SK-N-SH treated with all-trans-retinoic acid at 6 μM for 48 hours (cell line): Measurements from ENCODE around the gene VAV1.

Experiments
- ATAC-seq: fragments of 200-7000 bp; cut with Tn5 transposase; 3 replicates; pipeline ENCODE4 v1.9.1; 2020; ENCODE audit warnings: mild to moderate bottlenecking, moderate library complexity
- ARNTL ChIP-seq: fragments of 450-650 bp; formaldehyde crosslinking; IDR thresholded peaks from 2 replicates; pipeline ENCODE4 v1.5.0; 2020; ENCODE audit warnings: low read depth, mild to moderate bottlenecking, moderate library complexity, borderline replicate concordance
- BACH2 ChIP-seq: fragments of 250-450 bp; sonication (Bioruptor Pico); IDR thresholded peaks from 2 replicates; pipeline ENCODE4 v1.9.0; 2021; ENCODE audit warnings: mild to moderate bottlenecking, borderline replicate concordance
- CSDC2 ChIP-seq: fragments of 250-450 bp; sonication (Bioruptor Pico); IDR thresholded peaks from 2 replicates; pipeline ENCODE4 v1.5.0; 2020; ENCODE audit warnings: mild to moderate bottlenecking, moderate library complexity
- CSRNP3 ChIP-seq: fragments of 250-450 bp; sonication (Bioruptor Pico); IDR thresholded peaks from 2 replicates; pipeline ENCODE4 v1.5.1; 2021; ENCODE audit warnings: mild to moderate bottlenecking, moderate library complexity
- ESRRG ChIP-seq: fragments of 250-450 bp; sonication (Bioruptor Pico); IDR thresholded peaks from 2 replicates; pipeline ENCODE4 v1.6.1; 2021; ENCODE audit warnings: mild to moderate bottlenecking
- GLIS3 ChIP-seq: fragments of 250-450 bp; sonication (Bioruptor Pico); IDR thresholded peaks from 2 replicates; pipeline ENCODE4 v1.5.0; 2020; ENCODE audit warnings: mild to moderate bottlenecking, moderate library complexity
- OSR1 ChIP-seq: fragments of 250-450 bp; sonication (Bioruptor Pico); IDR thresholded peaks from 2 replicates; pipeline ENCODE4 v1.8.0; 2022; ENCODE audit warnings: moderate library complexity, mild to moderate bottlenecking, inconsistent platforms
- PPARA ChIP-seq: fragments of 250-450 bp; sonication (Bioruptor Pico); IDR thresholded peaks from 2 replicates; pipeline ENCODE4 v1.5.0; 2020; ENCODE audit warnings: mild to moderate bottlenecking, borderline replicate concordance
- RARB ChIP-seq: fragments of 250-450 bp; sonication (Bioruptor Pico); IDR thresholded peaks from 2 replicates; pipeline ENCODE4 v1.8.0; 2021; ENCODE audit warnings: mild to moderate bottlenecking, moderate library complexity
- TCF4 ChIP-seq: fragments of 250-450 bp; sonication (Bioruptor Pico); IDR thresholded peaks from 2 replicates; pipeline ENCODE4 v1.8.0; 2021; ENCODE audit warnings: mild to moderate bottlenecking, moderate library complexity, borderline replicate concordance
- ZC3H10 ChIP-seq: fragments of 250-450 bp; sonication (Bioruptor Pico); IDR thresholded peaks from 2 replicates; pipeline ENCODE4 v1.5.1; 2021; ENCODE audit warnings: mild to moderate bottlenecking, moderate library complexity
- ZFP30 ChIP-seq: fragments of 450-650 bp; formaldehyde crosslinking; IDR thresholded peaks from 2 replicates; pipeline ENCODE4 v1.5.0; 2022; ENCODE audit warnings: mild to moderate bottlenecking, moderate library complexity
- ZNF565 ChIP-seq: fragments of 450-650 bp; formaldehyde crosslinking; conservative IDR thresholded peaks from 2 replicates; pipeline ENCODE4 v1.5.0; 2020; ENCODE audit warnings: low read depth, mild to moderate bottlenecking, moderate library complexity
- ZNF70 ChIP-seq: fragments of 450-650 bp; formaldehyde crosslinking; IDR thresholded peaks from 2 replicates; pipeline ENCODE4 v1.5.0; 2020; ENCODE audit warnings: mild to moderate bottlenecking, moderate library complexity
- ZNF8 ChIP-seq: fragments of 450-650 bp; formaldehyde crosslinking; IDR thresholded peaks from 2 replicates; pipeline ENCODE4 v1.5.0; 2020; ENCODE audit warnings: mild to moderate bottlenecking, moderate library complexity
- TF ChIP-seq, protein P1 (sequence below): fragments of 250-450 bp; sonication (Bioruptor Pico); IDR thresholded peaks from 2 replicates; pipeline ENCODE4 v1.8.0; 2020; ENCODE audit warnings: mild to moderate bottlenecking, moderate library complexity, borderline replicate concordance
- TF ChIP-seq, protein P2 (sequence below): fragments of 250-450 bp; sonication (Bioruptor Pico); IDR thresholded peaks from 2 replicates; pipeline ENCODE4 v1.5.0; 2020; ENCODE audit warnings: mild to moderate bottlenecking, moderate library complexity
- TF ChIP-seq, protein P3 (sequence below): fragments of 250-450 bp; sonication (Bioruptor Pico); IDR thresholded peaks from 2 replicates; pipeline ENCODE4 v1.5.1; 2020; ENCODE audit warnings: low read depth, mild to moderate bottlenecking, moderate library complexity
- TF ChIP-seq, protein P4 (sequence below): fragments of 250-450 bp; sonication (Bioruptor Pico); IDR thresholded peaks from 2 replicates; pipeline ENCODE4 v1.8.0; 2021; ENCODE audit warnings: low read depth, mild to moderate bottlenecking, moderate library complexity, borderline replicate concordance

Gene VAV1

GRCh38 chr19:6729573-6730152 lies 42.8 kb upstream of the VAV1 start:
- no peak for ATAC-seq
- TF ChIP-seq, protein P1, sequence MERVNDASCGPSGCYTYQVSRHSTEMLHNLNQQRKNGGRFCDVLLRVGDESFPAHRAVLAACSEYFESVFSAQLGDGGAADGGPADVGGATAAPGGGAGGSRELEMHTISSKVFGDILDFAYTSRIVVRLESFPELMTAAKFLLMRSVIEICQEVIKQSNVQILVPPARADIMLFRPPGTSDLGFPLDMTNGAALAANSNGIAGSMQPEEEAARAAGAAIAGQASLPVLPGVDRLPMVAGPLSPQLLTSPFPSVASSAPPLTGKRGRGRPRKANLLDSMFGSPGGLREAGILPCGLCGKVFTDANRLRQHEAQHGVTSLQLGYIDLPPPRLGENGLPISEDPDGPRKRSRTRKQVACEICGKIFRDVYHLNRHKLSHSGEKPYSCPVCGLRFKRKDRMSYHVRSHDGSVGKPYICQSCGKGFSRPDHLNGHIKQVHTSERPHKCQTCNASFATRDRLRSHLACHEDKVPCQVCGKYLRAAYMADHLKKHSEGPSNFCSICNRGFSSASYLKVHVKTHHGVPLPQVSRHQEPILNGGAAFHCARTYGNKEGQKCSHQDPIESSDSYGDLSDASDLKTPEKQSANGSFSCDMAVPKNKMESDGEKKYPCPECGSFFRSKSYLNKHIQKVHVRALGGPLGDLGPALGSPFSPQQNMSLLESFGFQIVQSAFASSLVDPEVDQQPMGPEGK (CRISPR knock-in tag), result no peak
- TF ChIP-seq PPARA (CRISPR knock-in tag) (no peak), ZNF8 (CRISPR knock-in tag) (no peak), CSRNP3 (CRISPR knock-in tag) (no peak), ZFP30 (CRISPR knock-in tag) (no peak), ZNF565 (no peak), RARB (CRISPR knock-in tag) (no peak), BACH2 (no peak), ZNF70 (no peak), CSDC2 (CRISPR knock-in tag) (no peak), TCF4 (CRISPR knock-in tag) (no peak)
- TF ChIP-seq, protein P2, sequence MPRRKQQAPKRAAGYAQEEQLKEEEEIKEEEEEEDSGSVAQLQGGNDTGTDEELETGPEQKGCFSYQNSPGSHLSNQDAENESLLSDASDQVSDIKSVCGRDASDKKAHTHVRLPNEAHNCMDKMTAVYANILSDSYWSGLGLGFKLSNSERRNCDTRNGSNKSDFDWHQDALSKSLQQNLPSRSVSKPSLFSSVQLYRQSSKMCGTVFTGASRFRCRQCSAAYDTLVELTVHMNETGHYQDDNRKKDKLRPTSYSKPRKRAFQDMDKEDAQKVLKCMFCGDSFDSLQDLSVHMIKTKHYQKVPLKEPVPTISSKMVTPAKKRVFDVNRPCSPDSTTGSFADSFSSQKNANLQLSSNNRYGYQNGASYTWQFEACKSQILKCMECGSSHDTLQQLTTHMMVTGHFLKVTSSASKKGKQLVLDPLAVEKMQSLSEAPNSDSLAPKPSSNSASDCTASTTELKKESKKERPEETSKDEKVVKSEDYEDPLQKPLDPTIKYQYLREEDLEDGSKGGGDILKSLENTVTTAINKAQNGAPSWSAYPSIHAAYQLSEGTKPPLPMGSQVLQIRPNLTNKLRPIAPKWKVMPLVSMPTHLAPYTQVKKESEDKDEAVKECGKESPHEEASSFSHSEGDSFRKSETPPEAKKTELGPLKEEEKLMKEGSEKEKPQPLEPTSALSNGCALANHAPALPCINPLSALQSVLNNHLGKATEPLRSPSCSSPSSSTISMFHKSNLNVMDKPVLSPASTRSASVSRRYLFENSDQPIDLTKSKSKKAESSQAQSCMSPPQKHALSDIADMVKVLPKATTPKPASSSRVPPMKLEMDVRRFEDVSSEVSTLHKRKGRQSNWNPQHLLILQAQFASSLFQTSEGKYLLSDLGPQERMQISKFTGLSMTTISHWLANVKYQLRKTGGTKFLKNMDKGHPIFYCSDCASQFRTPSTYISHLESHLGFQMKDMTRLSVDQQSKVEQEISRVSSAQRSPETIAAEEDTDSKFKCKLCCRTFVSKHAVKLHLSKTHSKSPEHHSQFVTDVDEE (CRISPR knock-in tag), result no peak

DNA sequence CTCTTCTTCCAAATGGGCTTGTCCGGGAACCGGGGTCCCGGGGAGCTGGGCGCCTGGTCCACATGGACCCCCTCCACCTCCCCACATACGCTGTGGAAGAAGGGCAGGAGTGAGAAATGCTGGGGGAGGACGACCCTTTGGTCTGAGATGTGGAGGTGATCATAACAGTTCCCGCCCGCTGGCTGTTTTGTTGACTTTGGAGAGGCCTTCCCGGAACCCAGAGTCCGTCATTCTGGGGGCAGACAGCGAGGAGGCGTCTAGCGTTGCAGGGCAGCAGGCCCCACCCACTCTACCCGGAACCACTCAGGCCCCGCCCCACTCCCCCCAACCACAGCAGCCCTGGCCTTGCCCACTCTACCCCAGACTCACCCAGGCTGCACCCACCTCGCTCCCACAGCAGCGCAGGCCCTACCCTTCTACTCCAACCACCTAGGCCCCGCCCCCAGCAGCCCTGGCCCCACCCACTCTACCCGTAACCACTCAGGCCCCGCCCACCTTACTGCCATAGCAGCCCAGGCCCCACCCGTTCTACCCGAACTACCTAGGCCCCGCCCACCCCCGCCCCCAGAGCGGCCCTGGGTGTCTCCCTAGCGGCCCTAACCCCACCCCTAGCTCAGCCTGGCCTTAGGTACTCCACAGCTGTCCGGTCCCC lies 42.2 kb upstream of the VAV1 start:
- ATAC-seq, result no peak
- TF ChIP-seq ZFP30 (CRISPR knock-in tag), result no peak
- no peak for TF ChIP-seq ZNF70
- TF ChIP-seq, protein P3, sequence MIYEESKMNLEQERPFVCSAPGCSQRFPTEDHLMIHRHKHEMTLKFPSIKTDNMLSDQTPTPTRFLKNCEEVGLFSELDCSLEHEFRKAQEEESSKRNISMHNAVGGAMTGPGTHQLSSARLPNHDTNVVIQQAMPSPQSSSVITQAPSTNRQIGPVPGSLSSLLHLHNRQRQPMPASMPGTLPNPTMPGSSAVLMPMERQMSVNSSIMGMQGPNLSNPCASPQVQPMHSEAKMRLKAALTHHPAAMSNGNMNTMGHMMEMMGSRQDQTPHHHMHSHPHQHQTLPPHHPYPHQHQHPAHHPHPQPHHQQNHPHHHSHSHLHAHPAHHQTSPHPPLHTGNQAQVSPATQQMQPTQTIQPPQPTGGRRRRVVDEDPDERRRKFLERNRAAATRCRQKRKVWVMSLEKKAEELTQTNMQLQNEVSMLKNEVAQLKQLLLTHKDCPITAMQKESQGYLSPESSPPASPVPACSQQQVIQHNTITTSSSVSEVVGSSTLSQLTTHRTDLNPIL, result no peak
- TF ChIP-seq ARNTL, result no peak
- TF ChIP-seq, protein P1 (CRISPR knock-in tag), result no peak
- no peak for TF ChIP-seq TCF4 (CRISPR knock-in tag)
- no peak for TF ChIP-seq CSDC2 (CRISPR knock-in tag)
- no peak for TF ChIP-seq ESRRG (CRISPR knock-in tag)
- no peak for TF ChIP-seq GLIS3
- no peak for TF ChIP-seq ZC3H10 (CRISPR knock-in tag)
- TF ChIP-seq RARB (CRISPR knock-in tag), result no peak
- TF ChIP-seq BACH2, result no peak
- TF ChIP-seq ZNF565, result no peak
- TF ChIP-seq PPARA (CRISPR knock-in tag), result no peak

GRCh38 chr19:6730941-6731670 lies 41.4 kb upstream of the VAV1 start:
- ATAC-seq, result no peak
- no peak for TF ChIP-seq ZC3H10 (CRISPR knock-in tag)
- TF ChIP-seq, protein P1 (CRISPR knock-in tag), result no peak
- no peak for TF ChIP-seq RARB (CRISPR knock-in tag)
- TF ChIP-seq TCF4 (CRISPR knock-in tag), result no peak
- TF ChIP-seq ZNF70, result no peak
- TF ChIP-seq, protein P3, result no peak
- no peak for TF ChIP-seq ARNTL
- TF ChIP-seq OSR1 (CRISPR knock-in tag), result no peak
- TF ChIP-seq, protein P4, sequence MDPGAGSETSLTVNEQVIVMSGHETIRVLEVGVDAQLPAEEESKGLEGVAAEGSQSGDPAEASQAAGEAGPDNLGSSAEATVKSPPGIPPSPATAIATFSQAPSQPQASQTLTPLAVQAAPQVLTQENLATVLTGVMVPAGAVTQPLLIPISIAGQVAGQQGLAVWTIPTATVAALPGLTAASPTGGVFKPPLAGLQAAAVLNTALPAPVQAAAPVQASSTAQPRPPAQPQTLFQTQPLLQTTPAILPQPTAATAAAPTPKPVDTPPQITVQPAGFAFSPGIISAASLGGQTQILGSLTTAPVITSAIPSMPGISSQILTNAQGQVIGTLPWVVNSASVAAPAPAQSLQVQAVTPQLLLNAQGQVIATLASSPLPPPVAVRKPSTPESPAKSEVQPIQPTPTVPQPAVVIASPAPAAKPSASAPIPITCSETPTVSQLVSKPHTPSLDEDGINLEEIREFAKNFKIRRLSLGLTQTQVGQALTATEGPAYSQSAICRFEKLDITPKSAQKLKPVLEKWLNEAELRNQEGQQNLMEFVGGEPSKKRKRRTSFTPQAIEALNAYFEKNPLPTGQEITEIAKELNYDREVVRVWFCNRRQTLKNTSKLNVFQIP, result no peak
- TF ChIP-seq ZFP30 (CRISPR knock-in tag), result no peak
